Right lobe of liver (tissue), 6 donors: ENCODE measurements around the gene CIDEB. TPM values are rescaled to one million over a fixed set of nuclear protein-coding genes. Genes with fewer than 3 reads are reported as not detected.
A peak's percentile ranks its signal among the peaks of the same experiment; 100 is the strongest.

ENCODE experiments used
- ATAC-seq, 4 donors: fragments of 200-7000 bp; cut with Tn5 transposase; one replicate each; pipeline ENCODE4 v1.9.1; 2020; ENCODE audit warnings: mild to moderate bottlenecking in 4 of 4, moderate library complexity in 4 of 4
- DNase-seq, 3 donors: peaks; one replicate each; pipeline ENCODE4 v3.0.0-alpha.2; 2020
- H3K27ac ChIP-seq, 3 donors: fragments of 200-600 bp; one replicate each; pipeline ENCODE4 v1.8.0; 2022
- H3K27me3 ChIP-seq, 2 donors: fragments of 200-600 bp; one replicate each; pipeline ENCODE4 v1.8.0; 2022
- H3K36me3 ChIP-seq, 4 donors: fragments of 200-600 bp; sonication (generic) in 1 of 4; one replicate each; pipeline versions ENCODE4 v1.5.1 to v1.8.0; 2017 to 2022; ENCODE audit warnings: control low read depth in 1 of 4
- H3K4me1 ChIP-seq, 4 donors: fragments of 200-600 bp; sonication (generic) in 1 of 4; one replicate each; pipeline versions ENCODE4 v1.5.1 to v1.8.0; 2017 to 2022; ENCODE audit warnings: control low read depth in 1 of 4
- H3K4me3 ChIP-seq, 3 donors: fragments of 200-600 bp; one replicate each; pipeline ENCODE4 v1.8.0; 2022
- H3K9me3 ChIP-seq, 4 donors: fragments of 200-600 bp; sonication (generic) in 1 of 4; one replicate each; pipeline versions ENCODE4 v1.5.1 to v1.8.0; 2017 to 2022; ENCODE audit warnings: control low read depth in 1 of 4
- POLR2A ChIP-seq: fragments of 450-650 bp; IDR thresholded peaks from one replicate; pipeline ENCODE4 v1.6.1; 2017; ENCODE audit warnings: antibody characterized with exemption, mild to moderate bottlenecking
- WGBS: methylation state at CpG from one replicate; pipeline ENCODE4 v1.1.6; 2018; ENCODE audit warnings: low coverage, low lambda C conversion rate; ENCODE audit not compliant: insufficient coverage; ENCODE audit errors: missing lambda C conversion rate; 5-methylcytosine and 5-hydroxymethylcytosine counted together
- intact Hi-C, 2 donors: fragments of 100-400 bp; cut with DNase I; formaldehyde crosslinking; loops; one replicate each; pipeline versions ENCODE4 v1.11.2 to v1.14.1; 2022
- total RNA-seq, 6 experiments: library from RNA; depleted of rRNA in 2 of 6; stranded (reverse); fragments of >200 nt in 2 of 6; fragmentation: NEBNext Ultra II Directional in 3 of 6; extraction: Animal tissue kit (Norgen Biotek cat#: 25700) in 3 of 6; gene quantifications; one replicate each; pipeline versions ENCODE4 v1.1.0 to v1.2.4, GENCODE V29; 2016 to 2023
- TF ChIP-seq, protein P1 (sequence below), 4 donors: fragments of 200-600 bp in 3 of 4; fragments of 450-650 bp in 1 of 4; IDR thresholded peaks; one replicate each; pipeline versions ENCODE4 v1.5.1 to v1.8.0; 2016 to 2022; ENCODE audit warnings: antibody characterized with exemption in 4 of 4, mild to moderate bottlenecking in 2 of 4
- donor health status: DM: no; HTN: yes; CAD: no.
- donor health status: DM: no; HTN: no; CAD: no.
- donor health status: DM: no; HTN: no; CAD: no.
- donor health status: DM: no; HTN: yes; CAD: no.
- donor health status: DM: no; HTN: yes; CAD: no.

Gene CIDEB
- total RNA-seq, 6 experiments from 2014 or later: 118 to 219 (median 196) TPM

DNA sequence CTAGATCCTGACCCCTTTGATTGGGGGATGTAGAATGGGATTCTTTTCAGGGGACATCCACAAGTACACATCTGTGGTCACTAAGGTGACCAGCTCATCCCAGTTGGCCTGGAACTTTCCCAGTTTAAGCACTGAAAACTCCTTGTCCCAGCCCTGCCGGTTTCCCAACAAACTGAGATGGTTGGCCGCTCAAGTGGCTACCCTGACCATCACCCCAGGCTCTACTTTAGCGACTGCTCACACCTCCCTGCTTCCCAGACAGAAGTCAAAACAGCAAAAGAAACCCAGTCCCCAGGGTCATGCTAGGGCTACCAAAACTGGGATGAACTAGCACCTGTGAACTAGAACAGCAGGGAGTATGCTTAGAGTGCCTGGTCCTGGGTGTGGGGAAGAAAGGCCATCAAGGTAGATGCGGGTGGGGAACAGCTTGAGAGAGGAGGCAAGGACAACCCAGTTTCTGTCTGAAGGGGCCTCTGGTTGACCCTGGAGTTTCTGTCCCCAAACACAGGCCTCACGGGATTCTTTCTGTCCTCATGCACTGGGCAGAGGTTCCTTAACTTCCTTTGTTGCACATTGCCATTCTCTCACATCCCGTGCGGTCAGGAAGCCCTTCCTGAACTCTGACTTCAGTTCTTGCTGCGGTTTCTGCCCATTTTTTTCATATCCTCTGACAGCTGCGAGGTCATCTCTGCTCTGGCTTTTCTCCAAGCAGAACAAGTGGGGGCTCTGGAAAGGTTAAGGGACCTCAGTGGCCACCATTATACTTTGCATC, 5.1 kb upstream of the CIDEB start:
- DNase-seq (peak in 1 of 3 donors; percentile 56), ATAC-seq (peak in 1 of 4 donors; percentile 2)
- Histone ChIP-seq H3K27me3 (no peaks in the 10 kb centered on the region), H3K4me3 (no peak overlapping the region), H3K27ac (peak overlapping the region; percentile 16 to 93 (median 80)), H3K4me1 (peaks cover 0 to 56% (median 26%) of the 10 kb centered on the region in 4 donors), H3K36me3 (no peaks in the 10 kb centered on the region), H3K9me3 (no peaks in the 10 kb centered on the region)
- TF ChIP-seq POLR2A: no peak
- TF ChIP-seq, protein P1, sequence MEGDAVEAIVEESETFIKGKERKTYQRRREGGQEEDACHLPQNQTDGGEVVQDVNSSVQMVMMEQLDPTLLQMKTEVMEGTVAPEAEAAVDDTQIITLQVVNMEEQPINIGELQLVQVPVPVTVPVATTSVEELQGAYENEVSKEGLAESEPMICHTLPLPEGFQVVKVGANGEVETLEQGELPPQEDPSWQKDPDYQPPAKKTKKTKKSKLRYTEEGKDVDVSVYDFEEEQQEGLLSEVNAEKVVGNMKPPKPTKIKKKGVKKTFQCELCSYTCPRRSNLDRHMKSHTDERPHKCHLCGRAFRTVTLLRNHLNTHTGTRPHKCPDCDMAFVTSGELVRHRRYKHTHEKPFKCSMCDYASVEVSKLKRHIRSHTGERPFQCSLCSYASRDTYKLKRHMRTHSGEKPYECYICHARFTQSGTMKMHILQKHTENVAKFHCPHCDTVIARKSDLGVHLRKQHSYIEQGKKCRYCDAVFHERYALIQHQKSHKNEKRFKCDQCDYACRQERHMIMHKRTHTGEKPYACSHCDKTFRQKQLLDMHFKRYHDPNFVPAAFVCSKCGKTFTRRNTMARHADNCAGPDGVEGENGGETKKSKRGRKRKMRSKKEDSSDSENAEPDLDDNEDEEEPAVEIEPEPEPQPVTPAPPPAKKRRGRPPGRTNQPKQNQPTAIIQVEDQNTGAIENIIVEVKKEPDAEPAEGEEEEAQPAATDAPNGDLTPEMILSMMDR (IDR thresholded peaks at IDR 0.05): no peak
- WGBS: 64% methylated on average over 9 of the region's 9 CpGs
- intact Hi-C loops: no loop called here

DNA sequence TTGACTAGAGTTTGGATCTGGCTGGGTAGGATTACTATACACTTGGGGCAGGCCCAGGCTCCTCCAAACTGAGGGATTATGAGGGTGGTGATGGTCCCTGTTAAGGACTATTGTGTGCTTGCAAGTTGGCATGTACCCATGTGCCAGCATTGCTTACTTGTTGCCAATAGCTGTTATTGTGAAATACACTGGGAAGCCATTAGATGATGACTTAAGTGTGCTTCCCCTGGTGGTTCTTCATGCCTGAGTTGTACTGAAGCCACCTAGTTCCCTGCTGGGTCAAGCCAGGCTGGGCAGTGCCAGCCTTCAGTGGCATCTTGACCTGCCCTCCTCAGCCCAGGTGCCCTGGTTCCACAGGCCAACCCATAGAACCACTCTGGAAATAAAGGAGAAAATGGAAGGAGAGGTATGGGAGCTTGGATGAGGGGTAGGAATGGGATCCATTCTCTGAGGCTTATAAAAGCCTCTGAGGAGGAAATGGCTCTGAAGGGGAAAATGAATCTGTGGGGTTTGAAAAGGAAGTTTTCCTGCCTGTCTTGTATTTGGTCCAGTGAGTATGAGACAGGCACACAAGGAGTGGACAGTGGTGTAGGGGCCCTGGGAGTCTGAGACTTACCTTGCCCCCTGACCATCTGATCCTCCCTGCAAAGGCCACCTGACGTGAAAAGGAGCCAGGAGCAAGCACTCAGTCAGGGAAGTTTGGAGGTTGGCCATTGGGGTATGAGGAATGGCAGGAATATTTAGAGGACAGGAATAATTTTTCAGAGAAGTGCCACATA, 4.2 kb upstream of the CIDEB start:
- peak in 3 of 4 donors; percentile 1 to 16 (median 1) for ATAC-seq
- Histone ChIP-seq H3K27ac (peak overlapping the region; percentile 80 to 98 (median 93)), H3K4me1 (peaks cover 0 to 57% (median 26%) of the 10 kb centered on the region in 4 donors), H3K36me3 (peaks cover 0 to 2% (median 0%) of the 10 kb centered on the region in 4 donors), H3K9me3 (no peaks in the 10 kb centered on the region), H3K27me3 (no peaks in the 10 kb centered on the region), H3K4me3 (peak overlapping the region; percentile 43 to 64 (median 48))
- DNase-seq: peak in 2 of 3 donors; percentile 35 to 44
- intact Hi-C loops: no loop called here
- TF ChIP-seq, protein P1 (IDR thresholded peaks at IDR 0.05): no peak
- no peak for TF ChIP-seq POLR2A
- WGBS: 43% methylated on average over 1 of the region's 1 CpG

DNA sequence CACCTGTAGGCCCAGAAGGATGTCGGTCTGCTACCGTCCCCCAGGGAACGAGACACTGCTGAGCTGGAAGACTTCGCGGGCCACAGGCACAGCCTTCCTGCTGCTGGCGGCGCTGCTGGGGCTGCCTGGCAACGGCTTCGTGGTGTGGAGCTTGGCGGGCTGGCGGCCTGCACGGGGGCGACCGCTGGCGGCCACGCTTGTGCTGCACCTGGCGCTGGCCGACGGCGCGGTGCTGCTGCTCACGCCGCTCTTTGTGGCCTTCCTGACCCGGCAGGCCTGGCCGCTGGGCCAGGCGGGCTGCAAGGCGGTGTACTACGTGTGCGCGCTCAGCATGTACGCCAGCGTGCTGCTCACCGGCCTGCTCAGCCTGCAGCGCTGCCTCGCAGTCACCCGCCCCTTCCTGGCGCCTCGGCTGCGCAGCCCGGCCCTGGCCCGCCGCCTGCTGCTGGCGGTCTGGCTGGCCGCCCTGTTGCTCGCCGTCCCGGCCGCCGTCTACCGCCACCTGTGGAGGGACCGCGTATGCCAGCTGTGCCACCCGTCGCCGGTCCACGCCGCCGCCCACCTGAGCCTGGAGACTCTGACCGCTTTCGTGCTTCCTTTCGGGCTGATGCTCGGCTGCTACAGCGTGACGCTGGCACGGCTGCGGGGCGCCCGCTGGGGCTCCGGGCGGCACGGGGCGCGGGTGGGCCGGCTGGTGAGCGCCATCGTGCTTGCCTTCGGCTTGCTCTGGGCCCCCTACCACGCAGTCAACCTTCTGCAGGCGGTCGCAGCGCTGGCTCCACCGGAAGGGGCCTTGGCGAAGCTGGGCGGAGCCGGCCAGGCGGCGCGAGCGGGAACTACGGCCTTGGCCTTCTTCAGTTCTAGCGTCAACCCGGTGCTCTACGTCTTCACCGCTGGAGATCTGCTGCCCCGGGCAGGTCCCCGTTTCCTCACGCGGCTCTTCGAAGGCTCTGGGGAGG, 3.1 kb upstream of the CIDEB start, which contains the start of gene LTB4R:
Gene LTB4R, plus strand, starts transcription at position 857 of the 959 bp plus-strand sequence. CDS start 4,150 bp downstream, outside the sequence.
- TF ChIP-seq, protein P1 (IDR thresholded peaks at IDR 0.05): peak; percentile 45 to 53 (median 48)
- TF ChIP-seq POLR2A: peak; percentile 48
- ATAC-seq (peak; percentile 55 to 80 (median 73)), DNase-seq (peak; percentile 88 to 92 (median 88))
- Histone ChIP-seq H3K4me3 (peak within 1 kb of the TSS; percentile 43 to 64 (median 48)), H3K27ac (peak within 1 kb of the TSS; percentile 80 to 98 (median 93)), H3K4me1 (peaks cover 0 to 60% (median 31%) of the 10 kb centered on the region in 4 donors), H3K27me3 (no peaks in the 10 kb centered on the region), H3K9me3 (no peaks in the 10 kb centered on the region), H3K36me3 (peaks cover 0 to 10% (median 6%) of the 10 kb centered on the region in 4 donors)
- intact Hi-C loops: no loop called here
- 36% methylated on average over 32 of the region's 99 CpGs for WGBS

DNA sequence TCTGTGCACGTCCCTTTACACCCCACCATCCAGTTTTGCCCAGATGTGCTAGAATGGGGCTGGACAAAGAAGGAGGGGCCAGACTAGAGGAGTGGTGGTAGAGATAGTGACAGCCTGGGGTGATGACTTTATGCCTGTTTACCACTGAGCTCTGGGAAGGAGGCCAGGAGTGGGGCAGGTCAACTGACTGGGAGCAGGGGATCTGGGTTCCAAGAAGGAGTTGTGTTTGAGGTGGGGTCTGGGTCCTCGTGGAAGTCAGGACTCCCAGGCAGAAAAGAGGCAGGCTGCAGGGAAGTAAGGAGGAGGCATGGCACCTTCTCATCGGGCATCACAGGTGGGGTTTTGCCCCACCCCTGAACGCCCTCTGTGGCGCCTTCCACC, 2.5 kb upstream of the CIDEB start:
- intact Hi-C loops: no loop called here
- 15% methylated on average over 2 of the region's 5 CpGs for WGBS
- Histone ChIP-seq H3K36me3 (peaks cover 0 to 17% (median 10%) of the 10 kb centered on the region in 4 donors), H3K27ac (peak overlapping the region; percentile 80 to 98 (median 93)), H3K9me3 (no peaks in the 10 kb centered on the region), H3K27me3 (no peaks in the 10 kb centered on the region), H3K4me3 (peak overlapping the region; percentile 43 to 64 (median 48)), H3K4me1 (peaks cover 0 to 65% (median 31%) of the 10 kb centered on the region in 4 donors)
- peak; percentile 69 to 90 (median 84) for DNase-seq
- ATAC-seq: peak; percentile 19 to 54 (median 42)
- TF ChIP-seq, protein P1 (IDR thresholded peaks at IDR 0.05): no peak
